Peyer's patch (tissue), 4 donors: Measurements from ENCODE around the gene ATP6V0C.

ENCODE experiments used
- POLR2A ChIP-seq, 2 donors: fragments of 450-650 bp; IDR thresholded peaks; one replicate each; pipeline ENCODE4 v1.5.1; 2017; ENCODE audit warnings: antibody characterized with exemption in 2 of 2, mild to moderate bottlenecking in 2 of 2, moderate library complexity in 2 of 2
- TF ChIP-seq, protein P1 (sequence below), 6 experiments: fragments of 450-650 bp in 4 of 6; fragments of 200-600 bp in 2 of 6; sonication (generic) in 1 of 6; IDR thresholded peaks; one replicate each; pipeline ENCODE4 v1.5.1; 2017 to 2019; ENCODE audit warnings: antibody characterized with exemption in 6 of 6, mild to moderate bottlenecking in 3 of 6, moderate library complexity in 1 of 6

DNA sequence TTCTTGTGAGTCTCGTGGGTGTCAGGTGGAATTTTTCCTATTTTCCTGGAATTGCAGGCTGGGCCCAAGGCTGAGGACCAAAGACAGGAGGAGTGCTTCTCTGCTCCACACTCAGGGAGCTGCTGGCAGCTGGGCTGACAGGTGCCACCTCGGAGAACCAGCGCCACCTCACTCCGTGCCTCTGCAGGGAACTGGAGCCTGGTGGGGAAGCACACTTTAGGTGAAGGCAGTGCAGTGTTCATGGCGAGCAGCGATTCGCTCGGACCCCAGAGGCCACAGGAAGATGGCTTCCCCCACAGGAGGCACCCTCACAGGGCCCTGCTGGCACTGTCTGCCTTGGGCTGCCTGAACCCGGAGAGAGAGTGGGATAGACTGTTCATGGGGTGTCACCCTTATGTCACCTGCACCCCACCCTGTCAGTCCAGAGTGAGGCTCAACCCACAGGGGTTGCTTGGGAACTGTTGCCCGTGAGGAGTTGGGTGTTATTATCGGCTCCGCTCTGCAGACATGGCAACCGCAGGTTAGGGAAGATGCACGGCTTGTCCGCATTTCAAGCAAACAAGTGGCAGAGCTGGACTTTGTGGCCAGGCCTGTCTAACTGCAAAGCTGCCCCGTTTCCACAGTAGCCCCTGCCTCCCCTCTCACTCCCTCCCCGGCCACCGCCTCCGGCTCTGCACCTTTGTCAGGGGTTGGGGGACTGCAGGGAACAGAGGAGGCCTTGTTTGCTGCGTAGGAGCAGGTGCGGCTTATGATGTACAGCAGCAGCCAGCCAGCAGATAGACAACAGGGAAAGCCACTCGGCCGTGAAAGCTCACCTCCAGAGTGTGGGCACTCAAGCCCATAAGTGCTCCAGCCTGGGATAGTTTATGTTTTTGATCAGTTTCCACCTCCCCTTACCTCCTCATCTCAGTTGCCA, 23.3 kb upstream of the ATP6V0C start:
- TF ChIP-seq, protein P1, sequence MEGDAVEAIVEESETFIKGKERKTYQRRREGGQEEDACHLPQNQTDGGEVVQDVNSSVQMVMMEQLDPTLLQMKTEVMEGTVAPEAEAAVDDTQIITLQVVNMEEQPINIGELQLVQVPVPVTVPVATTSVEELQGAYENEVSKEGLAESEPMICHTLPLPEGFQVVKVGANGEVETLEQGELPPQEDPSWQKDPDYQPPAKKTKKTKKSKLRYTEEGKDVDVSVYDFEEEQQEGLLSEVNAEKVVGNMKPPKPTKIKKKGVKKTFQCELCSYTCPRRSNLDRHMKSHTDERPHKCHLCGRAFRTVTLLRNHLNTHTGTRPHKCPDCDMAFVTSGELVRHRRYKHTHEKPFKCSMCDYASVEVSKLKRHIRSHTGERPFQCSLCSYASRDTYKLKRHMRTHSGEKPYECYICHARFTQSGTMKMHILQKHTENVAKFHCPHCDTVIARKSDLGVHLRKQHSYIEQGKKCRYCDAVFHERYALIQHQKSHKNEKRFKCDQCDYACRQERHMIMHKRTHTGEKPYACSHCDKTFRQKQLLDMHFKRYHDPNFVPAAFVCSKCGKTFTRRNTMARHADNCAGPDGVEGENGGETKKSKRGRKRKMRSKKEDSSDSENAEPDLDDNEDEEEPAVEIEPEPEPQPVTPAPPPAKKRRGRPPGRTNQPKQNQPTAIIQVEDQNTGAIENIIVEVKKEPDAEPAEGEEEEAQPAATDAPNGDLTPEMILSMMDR (IDR thresholded peaks at IDR 0.05): no peak
- no peak for TF ChIP-seq POLR2A (IDR thresholded peaks at IDR 0.05)
